ENCODE results near the gene MYO3B. TPM values are rescaled to one million over a fixed set of nuclear protein-coding genes. Genes with fewer than 3 reads are reported as not detected.

The MYO3B gene
- total and polyA plus RNA-seq, 8 donors: 0.38 to 1.3 (median 0.52) TPM

GRCh38 chr2:170481201-170481600 is 303.3 kb downstream of the MYO3B start:
- FAIRE-seq (no peak), DNase-seq (no peak), ATAC-seq (no peak)
- Histone ChIP-seq H3K9me3 (no peaks in the 10 kb centered on the region), H3K36me3 (no peaks in the 10 kb centered on the region), H3K27me3 (no peaks in the 10 kb centered on the region), H3K27ac (no peak overlapping the region), H3K4me1 (no peaks in the 10 kb centered on the region), H3K4me3 (no peak overlapping the region)
- no peak for TF ChIP-seq CTCF (IDR thresholded peaks at IDR 0.05)
- WGBS, 2 donors: 83 to 91% methylated on average over 4 of the region's 4 CpGs
- intact Hi-C loops (cut with DNase I): no loop called here

GRCh38 chr2:170484552-170484951 is 306.6 kb downstream of the MYO3B start:
- no peaks in the 10 kb centered on the region for H3K9me3 ChIP-seq
- H3K27ac ChIP-seq: no peak overlapping the region
- no peaks in the 10 kb centered on the region for H3K4me1 ChIP-seq
- no peak overlapping the region for H3K4me3 ChIP-seq
- intact Hi-C loops (cut with DNase I): no loop called here
- FAIRE-seq: no peak
- no peak for ATAC-seq
- no peak for TF ChIP-seq CTCF (IDR thresholded peaks at IDR 0.05)
- H3K27me3 ChIP-seq: no peaks in the 10 kb centered on the region
- H3K36me3 ChIP-seq: no peaks in the 10 kb centered on the region
- DNase-seq: no peak

GRCh38 chr2:170485254-170486026 is 307.5 kb downstream of the MYO3B start:
- H3K9me3 ChIP-seq: no peaks in the 10 kb centered on the region
- no peak for ATAC-seq
- 64 to 68% methylated on average over 3 of the region's 3 CpGs for WGBS, 2 donors
- TF ChIP-seq CTCF (IDR thresholded peaks at IDR 0.05): no peak
- H3K27ac ChIP-seq: no peak overlapping the region
- no peaks in the 10 kb centered on the region for H3K36me3 ChIP-seq
- no peaks in the 10 kb centered on the region for H3K4me1 ChIP-seq
- DNase-seq: no peak
- no peak for FAIRE-seq
- intact Hi-C loops (cut with DNase I): no loop called here
- no peaks in the 10 kb centered on the region for H3K27me3 ChIP-seq
- no peak overlapping the region for H3K4me3 ChIP-seq

- Histone ChIP-seq H3K27ac (no peak overlapping the region), H3K9me3 (no peaks in the 10 kb centered on the region), H3K4me3 (no peak overlapping the region), H3K36me3 (no peaks in the 10 kb centered on the region), H3K27me3 (no peaks in the 10 kb centered on the region), H3K4me1 (no peaks in the 10 kb centered on the region)
- intact Hi-C loops (cut with DNase I): no loop called here
- FAIRE-seq: no peak
- 78% methylated on average over 3 of the region's 3 CpGs for WGBS, 2 donors
- DNase-seq: no peak
- ATAC-seq: no peak
- no peak for TF ChIP-seq CTCF (IDR thresholded peaks at IDR 0.05)
Observed at GRCh38 chr2:170486730-170487129, 308.8 kb downstream of the MYO3B start.

- WGBS, 2 donors: 53 to 64% methylated on average over 1 of the region's 1 CpG
- Histone ChIP-seq H3K36me3 (no peaks in the 10 kb centered on the region), H3K4me1 (no peaks in the 10 kb centered on the region), H3K9me3 (no peaks in the 10 kb centered on the region), H3K27me3 (no peaks in the 10 kb centered on the region), H3K4me3 (no peak overlapping the region), H3K27ac (no peak overlapping the region)
- ATAC-seq (no peak), DNase-seq (no peak), FAIRE-seq (no peak)
- no peak for TF ChIP-seq CTCF (IDR thresholded peaks at IDR 0.05)
- intact Hi-C loops (cut with DNase I): no loop called here
Observed at GRCh38 chr2:170488807-170489206, 310.9 kb downstream of the MYO3B start.

Measured in pancreas (tissue), 10 donors.